ENCODE data around the gene TTC21B.
"Not testable (repeated sequence)": the region's sequence is repeated elsewhere in the genome, so short reads cannot be mapped to it uniquely, and the experiment has no call there.

Gene TTC21B

GRCh38 chr2:165953655-165954606, at the start of gene TTC21B:
TTC21B (minus strand) TSS chr2:165953776; CDS start chr2:165953705, 71 bp downstream.
- Histone ChIP-seq H3K4me1 (ENCODE audit: control insufficient read depth, insufficient read depth, low read length) (no peaks in the 10 kb centered on the region), H3K27me3 (ENCODE audit: control insufficient read depth in 1 of 2, insufficient read depth in 2 of 2, low read length in 2 of 2) (no peaks in the 10 kb centered on the region), H3K4me3 (ENCODE audit: low read length in 2 of 2) (peak within 1 kb of the TSS; percentile 81 to 88), H3K27ac (ENCODE audit: low read length) (peak within 1 kb of the TSS; percentile 59), H3K9ac (ENCODE audit: low read length in 2 of 2) (peak within 1 kb of the TSS; percentile 75 to 79), H3K36me3 (ENCODE audit: control insufficient read depth in 2 of 2, insufficient read depth in 2 of 2, low read length in 2 of 2) (no peaks in the 10 kb centered on the region), H3K9me3 (ENCODE audit: control insufficient read depth in 2 of 2, low read length in 2 of 2) (no peaks in the 10 kb centered on the region)

GRCh38 chr2:166000401-166000800, 46.8 kb upstream of the TTC21B start:
- Histone ChIP-seq H3K9me3 (ENCODE audit: control insufficient read depth in 2 of 2, low read length in 2 of 2) (no peaks in the 10 kb centered on the region), H3K4me1 (ENCODE audit: control insufficient read depth, insufficient read depth, low read length) (no peaks in the 10 kb centered on the region), H3K27me3 (ENCODE audit: control insufficient read depth in 1 of 2, insufficient read depth in 2 of 2, low read length in 2 of 2) (no peaks in the 10 kb centered on the region), H3K27ac (ENCODE audit: low read length) (no peak overlapping the region), H3K9ac (ENCODE audit: low read length in 2 of 2) (no peak overlapping the region), H3K4me3 (ENCODE audit: low read length in 2 of 2) (no peak overlapping the region), H3K36me3 (ENCODE audit: control insufficient read depth in 2 of 2, insufficient read depth in 2 of 2, low read length in 2 of 2) (no peaks in the 10 kb centered on the region)

GRCh38 chr2:165990846-165991245, 37.3 kb upstream of the TTC21B start:
- H3K4me1 ChIP-seq (ENCODE audit: control insufficient read depth, insufficient read depth, low read length), result no peaks in the 10 kb centered on the region
- H3K9me3 ChIP-seq (ENCODE audit: control insufficient read depth in 2 of 2, low read length in 2 of 2), result peaks cover 0 to 3% of the 10 kb centered on the region in 2 donors
- H3K36me3 ChIP-seq (ENCODE audit: control insufficient read depth in 2 of 2, insufficient read depth in 2 of 2, low read length in 2 of 2), result no peaks in the 10 kb centered on the region
- no peak overlapping the region for H3K27ac ChIP-seq (ENCODE audit: low read length)
- H3K27me3 ChIP-seq (ENCODE audit: control insufficient read depth in 1 of 2, insufficient read depth in 2 of 2, low read length in 2 of 2), result no peaks in the 10 kb centered on the region
- H3K4me3 ChIP-seq (ENCODE audit: low read length in 2 of 2), result no peak overlapping the region
- no peak overlapping the region for H3K9ac ChIP-seq (ENCODE audit: low read length in 2 of 2)

GRCh38 chr2:165989851-165990250, 36.3 kb upstream of the TTC21B start:
- Histone ChIP-seq H3K9me3 (ENCODE audit: control insufficient read depth in 2 of 2, low read length in 2 of 2) (peaks cover 0 to 3% of the 10 kb centered on the region in 2 donors), H3K9ac (ENCODE audit: low read length in 2 of 2) (no peak overlapping the region), H3K27ac (ENCODE audit: low read length) (no peak overlapping the region), H3K36me3 (ENCODE audit: control insufficient read depth in 2 of 2, insufficient read depth in 2 of 2, low read length in 2 of 2) (no peaks in the 10 kb centered on the region), H3K4me3 (ENCODE audit: low read length in 2 of 2) (no peak overlapping the region), H3K4me1 (ENCODE audit: control insufficient read depth, insufficient read depth, low read length) (no peaks in the 10 kb centered on the region), H3K27me3 (ENCODE audit: control insufficient read depth in 1 of 2, insufficient read depth in 2 of 2, low read length in 2 of 2) (no peaks in the 10 kb centered on the region)

GRCh38 chr2:165985120-165985519, 31.5 kb upstream of the TTC21B start:
- H3K36me3 ChIP-seq (ENCODE audit: control insufficient read depth in 2 of 2, insufficient read depth in 2 of 2, low read length in 2 of 2), result no peaks in the 10 kb centered on the region
- no peaks in the 10 kb centered on the region for H3K27me3 ChIP-seq (ENCODE audit: control insufficient read depth in 1 of 2, insufficient read depth in 2 of 2, low read length in 2 of 2)
- no peak overlapping the region for H3K4me3 ChIP-seq (ENCODE audit: low read length in 2 of 2)
- H3K9ac ChIP-seq (ENCODE audit: low read length in 2 of 2), result no peak overlapping the region
- H3K4me1 ChIP-seq (ENCODE audit: control insufficient read depth, insufficient read depth, low read length), result no peaks in the 10 kb centered on the region
- H3K9me3 ChIP-seq (ENCODE audit: control insufficient read depth in 2 of 2, low read length in 2 of 2), result peaks cover 0 to 3% of the 10 kb centered on the region in 2 donors
- H3K27ac ChIP-seq (ENCODE audit: low read length), result no peak overlapping the region

GRCh38 chr2:165972161-165972560, 18.6 kb upstream of the TTC21B start:
- not testable (repeated sequence) for H3K9ac ChIP-seq (ENCODE audit: low read length in 2 of 2); H3K4me3 ChIP-seq (ENCODE audit: low read length in 2 of 2); H3K9me3 ChIP-seq (ENCODE audit: control insufficient read depth in 2 of 2, low read length in 2 of 2); H3K27me3 ChIP-seq (ENCODE audit: control insufficient read depth in 1 of 2, insufficient read depth in 2 of 2, low read length in 2 of 2); H3K36me3 ChIP-seq (ENCODE audit: control insufficient read depth in 2 of 2, insufficient read depth in 2 of 2, low read length in 2 of 2); H3K27ac ChIP-seq (ENCODE audit: low read length); H3K4me1 ChIP-seq (ENCODE audit: control insufficient read depth, insufficient read depth, low read length)

- Histone ChIP-seq H3K4me1 (ENCODE audit: control insufficient read depth, insufficient read depth, low read length) (no peaks in the 10 kb centered on the region), H3K4me3 (ENCODE audit: low read length in 2 of 2) (no peak overlapping the region), H3K27me3 (ENCODE audit: control insufficient read depth in 1 of 2, insufficient read depth in 2 of 2, low read length in 2 of 2) (peaks cover 0 to 3% of the 10 kb centered on the region in 2 donors), H3K36me3 (ENCODE audit: control insufficient read depth in 2 of 2, insufficient read depth in 2 of 2, low read length in 2 of 2) (no peaks in the 10 kb centered on the region), H3K9ac (ENCODE audit: low read length in 2 of 2) (no peak overlapping the region), H3K27ac (ENCODE audit: low read length) (no peak overlapping the region), H3K9me3 (ENCODE audit: control insufficient read depth in 2 of 2, low read length in 2 of 2) (no peaks in the 10 kb centered on the region)
These were observed 17.1 kb upstream of the TTC21B start for GRCh38 chr2:165970663-165971062.

GRCh38 chr2:165969227-165969626, 15.7 kb upstream of the TTC21B start:
- no peak overlapping the region for H3K9ac ChIP-seq (ENCODE audit: low read length in 2 of 2)
- no peaks in the 10 kb centered on the region for H3K4me1 ChIP-seq (ENCODE audit: control insufficient read depth, insufficient read depth, low read length)
- peaks cover 0 to 3% of the 10 kb centered on the region in 2 donors for H3K27me3 ChIP-seq (ENCODE audit: control insufficient read depth in 1 of 2, insufficient read depth in 2 of 2, low read length in 2 of 2)
- no peaks in the 10 kb centered on the region for H3K9me3 ChIP-seq (ENCODE audit: control insufficient read depth in 2 of 2, low read length in 2 of 2)
- no peak overlapping the region for H3K4me3 ChIP-seq (ENCODE audit: low read length in 2 of 2)
- H3K27ac ChIP-seq (ENCODE audit: low read length), result no peak overlapping the region
- H3K36me3 ChIP-seq (ENCODE audit: control insufficient read depth in 2 of 2, insufficient read depth in 2 of 2, low read length in 2 of 2), result no peaks in the 10 kb centered on the region

- Histone ChIP-seq H3K4me3 (ENCODE audit: low read length in 2 of 2) (no peak overlapping the region), H3K9ac (ENCODE audit: low read length in 2 of 2) (no peak overlapping the region), H3K9me3 (ENCODE audit: control insufficient read depth in 2 of 2, low read length in 2 of 2) (no peaks in the 10 kb centered on the region), H3K4me1 (ENCODE audit: control insufficient read depth, insufficient read depth, low read length) (no peaks in the 10 kb centered on the region), H3K27ac (ENCODE audit: low read length) (no peak overlapping the region), H3K36me3 (ENCODE audit: control insufficient read depth in 2 of 2, insufficient read depth in 2 of 2, low read length in 2 of 2) (no peaks in the 10 kb centered on the region), H3K27me3 (ENCODE audit: control insufficient read depth in 1 of 2, insufficient read depth in 2 of 2, low read length in 2 of 2) (peaks cover 0 to 3% of the 10 kb centered on the region in 2 donors)
These were observed 14.2 kb upstream of the TTC21B start for GRCh38 chr2:165967746-165968145.

GRCh38 chr2:165961818-165962217, 8.2 kb upstream of the TTC21B start:
- no peaks in the 10 kb centered on the region for H3K4me1 ChIP-seq (ENCODE audit: control insufficient read depth, insufficient read depth, low read length)
- H3K9me3 ChIP-seq (ENCODE audit: control insufficient read depth in 2 of 2, low read length in 2 of 2), result no peaks in the 10 kb centered on the region
- H3K27me3 ChIP-seq (ENCODE audit: control insufficient read depth in 1 of 2, insufficient read depth in 2 of 2, low read length in 2 of 2), result no peaks in the 10 kb centered on the region
- no peak overlapping the region for H3K4me3 ChIP-seq (ENCODE audit: low read length in 2 of 2)
- no peak overlapping the region for H3K9ac ChIP-seq (ENCODE audit: low read length in 2 of 2)
- no peaks in the 10 kb centered on the region for H3K36me3 ChIP-seq (ENCODE audit: control insufficient read depth in 2 of 2, insufficient read depth in 2 of 2, low read length in 2 of 2)
- no peak overlapping the region for H3K27ac ChIP-seq (ENCODE audit: low read length)

- H3K4me1 ChIP-seq (ENCODE audit: control insufficient read depth, insufficient read depth, low read length), result no peaks in the 10 kb centered on the region
- no peak overlapping the region for H3K4me3 ChIP-seq (ENCODE audit: low read length in 2 of 2)
- no peak overlapping the region for H3K9ac ChIP-seq (ENCODE audit: low read length in 2 of 2)
These were observed 5.8 kb upstream of the TTC21B start for GRCh38 chr2:165959371-165959770.

More at GRCh38 chr2:165959371-165959770, 5.8 kb upstream of the TTC21B start:
- Histone ChIP-seq H3K36me3 (ENCODE audit: control insufficient read depth in 2 of 2, insufficient read depth in 2 of 2, low read length in 2 of 2) (no peaks in the 10 kb centered on the region), H3K27me3 (ENCODE audit: control insufficient read depth in 1 of 2, insufficient read depth in 2 of 2, low read length in 2 of 2) (no peaks in the 10 kb centered on the region), H3K27ac (ENCODE audit: low read length) (no peak overlapping the region), H3K9me3 (ENCODE audit: control insufficient read depth in 2 of 2, low read length in 2 of 2) (no peaks in the 10 kb centered on the region)

All from stomach smooth muscle (tissue), 2 donors.